Stimulated activated CD8-positive, alpha-beta memory T cell treated with anti-CD3 and anti-CD28 coated beads, Interleukin-7, amount 100 ng/mL, for 4 hours (primary cell): ENCODE data around the gene NTRK2.

Source experiments
- DNase-seq, 2 donors: peaks; one replicate each; pipeline ENCODE4 v3.0.0-alpha.2; 2020; ENCODE audit warnings: low read depth in 2 of 2

NTRK2 gene

DNA sequence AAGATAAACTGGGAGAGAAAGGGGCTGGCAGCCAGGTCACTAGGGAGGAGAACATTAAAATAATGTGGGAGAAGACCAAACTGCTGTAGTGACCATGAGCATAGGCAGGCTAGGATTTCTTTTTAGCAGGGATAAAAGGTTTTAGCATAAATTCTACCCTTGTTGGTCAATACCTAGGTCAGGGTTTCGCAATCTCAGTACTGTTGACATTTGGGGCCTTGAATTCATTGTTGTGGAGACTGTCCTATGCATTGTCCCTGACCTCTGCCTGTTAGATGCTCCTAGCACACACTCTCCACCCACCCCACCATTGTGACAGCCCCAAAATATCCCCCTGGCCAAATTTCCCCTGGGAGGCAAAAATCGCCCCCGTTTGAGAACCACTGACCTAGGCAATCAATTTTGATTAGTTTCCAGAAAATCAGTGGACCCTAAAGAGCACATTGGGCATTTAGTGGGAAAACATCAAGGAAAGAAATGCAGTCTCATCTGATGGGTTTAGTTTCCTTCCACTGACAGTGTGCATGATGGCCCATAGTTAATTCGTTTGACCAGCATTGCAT, 181.4 kb downstream of the NTRK2 start:
- DNase-seq, result no peak

- DNase-seq, result no peak
Measured at GRCh38 chr9:84851935-84852585, 182.5 kb downstream of the NTRK2 start.

DNA sequence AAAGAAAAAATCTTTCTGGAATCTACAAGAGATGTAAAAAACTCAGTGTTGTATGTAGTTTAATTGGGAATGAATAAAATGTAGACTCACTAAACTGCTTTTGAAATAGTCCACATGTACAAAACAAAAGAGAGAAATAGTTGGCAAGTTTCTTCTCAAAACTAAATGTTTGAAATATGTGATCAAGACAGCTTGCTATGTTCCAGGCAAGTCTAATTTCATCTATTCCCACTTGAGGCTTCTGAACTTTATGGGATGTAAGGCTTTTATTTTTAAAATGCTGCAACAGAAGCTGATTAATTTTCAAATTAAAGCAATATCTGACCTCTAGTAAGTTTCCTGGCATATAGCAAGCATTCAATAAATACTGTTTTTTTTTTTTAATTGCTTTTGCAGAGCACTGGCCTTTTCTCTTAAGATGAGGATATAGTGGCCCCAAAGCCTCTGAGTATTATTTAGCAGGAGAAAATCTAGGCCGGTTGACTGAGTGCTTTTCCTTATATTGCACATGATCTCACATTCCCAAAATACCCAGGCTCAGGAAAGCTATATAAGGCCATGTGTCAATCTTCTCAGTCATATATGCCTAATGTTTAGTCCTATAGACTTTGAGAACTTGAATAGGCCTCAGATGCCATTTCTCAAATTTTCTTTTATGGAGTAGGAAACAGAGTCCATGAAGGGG, 183.2 kb downstream of the NTRK2 start:
- DNase-seq, result no peak

GRCh38 chr9:84856181-84856632, 186.7 kb downstream of the NTRK2 start:
- DNase-seq, result no peak

DNA sequence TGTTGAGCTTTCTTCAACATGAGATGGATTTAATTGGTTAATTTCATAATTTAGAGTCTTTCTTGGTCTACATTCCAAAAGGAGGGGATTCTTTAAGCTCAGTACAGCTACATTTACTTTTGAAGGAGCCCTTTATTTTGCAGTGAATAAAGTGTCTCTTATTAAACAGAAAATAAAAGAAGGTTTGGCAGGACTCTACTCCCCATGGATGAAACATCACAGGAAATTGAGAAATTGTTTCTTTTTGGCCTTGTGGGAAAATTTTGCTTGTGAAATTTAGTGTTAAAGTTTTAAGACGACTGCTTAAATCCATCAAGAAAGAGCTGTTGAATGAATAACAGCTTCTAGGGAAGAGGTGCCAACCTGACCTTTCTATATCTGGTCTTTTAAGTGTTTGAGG, 187.7 kb downstream of the NTRK2 start:
- no peak for DNase-seq

- no peak for DNase-seq
Measured at GRCh38 chr9:84858364-84858763, 188.8 kb downstream of the NTRK2 start.

DNA sequence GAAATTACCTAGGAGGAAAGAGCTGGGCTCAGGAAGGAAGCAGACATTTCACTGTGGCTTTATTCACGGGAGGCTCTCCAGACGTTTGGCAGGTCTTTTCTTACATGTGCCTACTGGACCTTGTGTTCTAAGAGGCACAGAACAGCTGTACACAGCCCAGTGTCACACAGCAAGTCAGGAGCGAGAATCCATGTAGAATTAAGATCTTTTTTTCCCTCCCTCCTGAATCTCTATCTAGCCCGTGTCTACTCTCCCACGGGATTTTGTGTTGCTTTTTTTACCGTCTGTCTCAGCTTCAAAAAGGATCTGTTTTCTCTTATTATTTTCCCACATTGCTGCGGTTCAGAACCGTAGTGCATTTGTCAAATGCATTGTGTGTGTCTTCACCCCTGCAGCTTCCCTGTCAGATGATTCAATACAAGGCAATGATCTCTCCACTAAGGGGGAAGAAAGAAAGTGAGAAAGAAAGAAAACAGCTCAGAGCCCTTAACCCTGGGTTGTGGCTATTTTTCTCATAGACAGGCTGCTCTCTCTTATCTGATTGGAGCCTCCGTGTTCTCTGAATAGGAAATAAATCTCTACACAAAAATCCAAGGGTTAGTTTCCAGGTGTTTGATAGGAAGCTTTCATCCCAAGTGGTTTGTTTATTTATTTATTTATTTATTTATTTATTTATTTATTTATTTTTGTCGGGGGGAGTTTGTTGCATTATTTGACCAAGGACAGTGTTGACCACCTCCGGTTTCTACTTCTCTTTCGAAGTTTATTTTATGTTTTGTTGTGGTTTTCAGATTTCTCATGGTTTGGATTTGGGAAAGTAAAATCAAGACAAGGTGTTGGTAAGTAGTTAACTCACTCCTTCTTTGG, 191.0 kb downstream of the NTRK2 start:
- DNase-seq, result no peak

DNA sequence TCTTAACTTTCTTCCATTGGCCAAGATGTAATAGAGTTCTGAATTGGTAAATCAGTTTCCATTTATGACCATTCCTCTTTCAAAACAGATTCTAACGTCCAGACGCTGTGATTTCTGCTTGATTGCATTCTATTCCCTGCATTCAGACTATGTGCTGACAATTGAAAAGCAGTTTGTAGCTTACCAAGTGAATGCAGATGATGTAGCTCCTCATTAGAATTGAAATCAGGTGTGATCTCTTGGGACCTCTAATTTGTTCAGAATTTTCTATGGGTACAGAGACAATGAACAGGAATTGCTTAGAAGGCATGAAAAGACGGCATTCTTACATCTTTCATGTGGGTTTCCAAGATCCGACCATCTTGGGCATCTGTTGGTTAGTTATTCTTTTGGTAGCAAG, 191.9 kb downstream of the NTRK2 start:
- no peak for DNase-seq

- DNase-seq, result no peak
Measured at GRCh38 chr9:84862308-84862707, 192.8 kb downstream of the NTRK2 start.

DNA sequence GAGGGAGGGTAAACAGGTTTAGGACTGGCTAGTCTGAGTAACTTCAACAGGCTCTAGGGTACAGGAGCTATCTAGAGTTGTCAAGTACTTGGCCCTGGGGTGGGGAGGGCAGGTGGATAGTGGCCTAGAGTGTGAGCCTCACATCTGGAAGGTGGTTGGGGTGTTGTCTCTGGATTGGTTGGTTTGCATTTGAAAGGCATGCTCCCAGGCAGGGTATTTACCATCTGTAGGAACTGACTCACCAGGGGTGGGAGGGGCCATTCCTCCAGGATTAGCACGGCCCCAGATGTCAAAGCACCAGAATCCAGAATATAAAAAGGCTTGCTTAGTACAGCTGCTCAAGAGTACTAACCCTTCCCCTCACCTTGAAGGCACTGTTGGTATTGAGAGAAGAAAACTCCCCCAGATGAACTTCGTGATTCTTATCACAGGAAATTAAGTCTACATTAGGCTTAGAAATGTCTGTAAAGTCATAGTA, 193.3 kb downstream of the NTRK2 start:
- no peak for DNase-seq

DNA sequence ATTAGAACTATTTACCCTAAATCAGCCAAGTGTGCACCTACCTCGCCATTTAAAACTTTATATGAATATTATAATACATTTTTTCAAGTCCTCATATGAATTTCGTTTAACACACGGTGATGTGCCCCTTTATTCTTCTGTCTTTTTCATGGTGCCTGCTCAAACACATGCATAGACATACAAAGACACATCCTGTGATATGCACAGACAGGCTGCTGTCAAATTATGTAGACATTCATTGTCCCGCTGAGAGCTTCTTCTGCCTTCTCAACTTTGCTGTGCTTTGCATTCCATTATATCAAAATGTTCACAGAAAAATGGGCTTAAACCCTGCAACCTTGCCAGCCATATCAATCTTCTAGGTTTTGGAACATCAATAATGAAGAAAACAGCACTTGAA, 193.8 kb downstream of the NTRK2 start:
- DNase-seq, result no peak

DNA sequence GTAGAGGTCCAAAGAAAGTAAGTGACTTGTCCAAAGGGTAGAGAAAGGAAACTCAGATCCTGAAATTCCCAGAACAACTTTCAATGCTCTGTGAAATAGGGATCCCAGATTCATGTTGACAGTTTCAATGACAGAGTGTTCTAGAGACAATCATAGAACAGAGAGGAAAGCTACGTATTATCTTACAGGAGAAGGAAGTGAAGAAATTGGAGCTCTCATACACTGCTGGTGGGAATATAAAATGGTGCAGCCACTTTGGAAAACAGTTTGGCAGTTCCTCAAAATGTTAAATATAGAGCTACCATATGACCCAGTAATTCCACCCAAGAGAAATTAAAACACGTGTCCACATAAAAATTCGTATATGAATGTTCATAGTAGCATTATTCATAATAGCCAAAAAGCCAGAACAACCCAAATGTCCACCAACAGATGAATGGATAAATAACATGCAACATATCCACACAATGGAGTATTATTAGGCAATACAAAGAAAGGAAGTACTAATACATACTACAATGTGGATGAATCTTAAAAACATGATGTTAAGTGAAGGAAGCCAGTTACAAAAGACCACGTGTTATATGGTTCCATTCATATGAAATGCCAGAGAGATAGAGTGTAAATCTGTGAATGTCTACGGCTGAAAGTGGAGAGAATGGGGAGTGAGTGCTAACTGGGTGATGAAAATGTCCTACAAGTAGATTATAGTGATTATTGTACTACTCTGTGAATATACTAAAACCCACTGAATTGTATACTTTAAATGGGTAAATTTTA, 197.1 kb downstream of the NTRK2 start:
- no peak for DNase-seq

- DNase-seq, result no peak
Measured at GRCh38 chr9:84867186-84867585, 197.7 kb downstream of the NTRK2 start.

DNA sequence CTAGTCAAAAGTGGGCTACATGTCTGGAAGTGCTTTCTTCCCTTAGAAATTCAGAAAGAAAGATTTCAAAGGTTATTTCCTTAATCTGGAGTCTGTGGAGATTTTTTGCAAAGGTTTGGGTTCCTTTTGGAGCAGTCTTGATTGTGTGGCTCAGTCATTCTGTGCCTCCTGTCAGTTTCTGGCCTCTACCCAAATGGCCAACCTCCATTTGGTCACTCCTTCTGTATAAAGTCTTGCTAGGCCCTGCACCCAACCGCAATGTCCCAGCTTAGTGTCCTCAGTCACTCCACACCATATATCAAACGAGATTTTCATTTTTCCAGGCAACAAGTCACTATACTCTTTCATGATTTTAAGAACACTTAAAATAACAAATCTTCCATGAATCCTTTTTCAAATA, 199.6 kb downstream of the NTRK2 start:
- DNase-seq, result no peak

GRCh38 chr9:84871983-84872382, 202.5 kb downstream of the NTRK2 start:
- no peak for DNase-seq

GRCh38 chr9:84874022-84874421, 204.5 kb downstream of the NTRK2 start:
- DNase-seq, result no peak

GRCh38 chr9:84874596-84874995, 205.1 kb downstream of the NTRK2 start:
- no peak for DNase-seq

- no peak for DNase-seq
Measured at GRCh38 chr9:84875193-84875592, 205.7 kb downstream of the NTRK2 start.

DNA sequence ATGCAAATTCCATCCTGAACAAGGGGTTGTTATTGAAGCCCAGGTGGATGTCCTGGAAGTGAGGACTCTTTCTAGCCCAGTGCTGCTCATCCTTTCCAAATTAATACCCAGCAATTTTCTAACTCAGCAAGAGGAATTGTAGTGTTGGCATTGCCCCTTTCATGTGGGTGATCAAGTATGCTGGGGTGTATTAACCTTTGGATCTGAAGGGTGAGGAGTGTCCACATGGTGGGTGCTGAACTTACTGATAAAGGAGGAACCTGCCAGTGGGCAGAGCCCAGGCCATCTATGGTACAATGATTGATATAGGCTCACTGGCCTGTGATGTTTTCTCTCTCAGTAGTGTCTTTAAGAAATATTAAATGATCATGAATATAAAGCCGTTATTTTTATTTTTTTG, 210.1 kb downstream of the NTRK2 start:
- DNase-seq, result no peak

DNA sequence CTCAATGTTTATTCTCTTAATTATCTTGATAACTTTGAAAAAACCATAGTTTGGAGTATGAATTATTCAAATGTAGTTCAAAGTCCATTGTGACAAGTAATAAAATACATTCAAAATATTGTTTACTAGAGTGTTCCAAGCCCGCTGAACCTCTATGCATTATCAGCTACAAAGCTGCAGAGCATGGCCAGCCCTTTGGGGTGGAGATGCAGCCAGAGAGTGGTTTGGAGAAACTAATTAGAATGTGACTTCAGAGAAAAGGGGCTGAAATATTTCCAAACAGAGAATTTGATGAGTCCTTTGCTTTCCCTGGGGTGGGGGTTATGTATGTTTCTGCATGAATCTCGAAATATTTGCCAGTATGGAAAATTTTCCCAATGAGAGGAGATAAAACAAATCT, 211.3 kb downstream of the NTRK2 start:
- no peak for DNase-seq

GRCh38 chr9:84886866-84887265, 217.3 kb downstream of the NTRK2 start:
- no peak for DNase-seq
